HG02884 (cell line): ENCODE measurements around the gene CDH23.

ENCODE experiments used
- ATAC-seq: cut with Tn5 transposase; IDR thresholded peaks from one replicate; pipeline ENCODE4 v1.9.1; 2021; ENCODE audit warnings: mild to moderate bottlenecking, moderate library complexity; ENCODE audit not compliant: unreplicated experiment

Gene CDH23

GRCh38 chr10:71746344-71747037, 349.8 kb downstream of the CDH23 start:
- ATAC-seq: no peak

GRCh38 chr10:71747039-71747531, 350.4 kb downstream of the CDH23 start:
- no peak for ATAC-seq

GRCh38 chr10:71747551-71748523, 351.1 kb downstream of the CDH23 start:
- no peak for ATAC-seq

- ATAC-seq: peak; percentile 53
Measured at GRCh38 chr10:71748671-71749191, 352.0 kb downstream of the CDH23 start.

- no peak for ATAC-seq
Measured at GRCh38 chr10:71749396-71749795, 352.7 kb downstream of the CDH23 start.

- no peak for ATAC-seq
Measured at GRCh38 chr10:71750124-71750841, 353.6 kb downstream of the CDH23 start.

- no peak for ATAC-seq
Measured at GRCh38 chr10:71750986-71751385, 354.3 kb downstream of the CDH23 start.

- ATAC-seq: no peak
Measured at GRCh38 chr10:71751515-71752224, 354.9 kb downstream of the CDH23 start.

- ATAC-seq: no peak
Measured at GRCh38 chr10:71752391-71753090, 355.8 kb downstream of the CDH23 start.

GRCh38 chr10:71753091-71753959, 356.6 kb downstream of the CDH23 start:
- ATAC-seq: no peak

- no peak for ATAC-seq
Measured at GRCh38 chr10:71753960-71754505, 357.3 kb downstream of the CDH23 start.

- no peak for ATAC-seq
Measured at GRCh38 chr10:71754562-71754961, 357.8 kb downstream of the CDH23 start.

- ATAC-seq: no peak
Measured at GRCh38 chr10:71755179-71755879, 358.6 kb downstream of the CDH23 start.

GRCh38 chr10:71756311-71757191, 359.8 kb downstream of the CDH23 start:
- ATAC-seq: no peak

GRCh38 chr10:71757399-71757922, 360.7 kb downstream of the CDH23 start:
- ATAC-seq: no peak

GRCh38 chr10:71761105-71761511, 364.4 kb downstream of the CDH23 start:
- ATAC-seq: no peak
